ENCODE results near the gene SDK1. TPM values are rescaled to one million over a fixed set of nuclear protein-coding genes. Genes with fewer than 3 reads are reported as not detected.

Gene SDK1
- total RNA-seq, 1 donor from 2014 or later = 225 TPM

DNA sequence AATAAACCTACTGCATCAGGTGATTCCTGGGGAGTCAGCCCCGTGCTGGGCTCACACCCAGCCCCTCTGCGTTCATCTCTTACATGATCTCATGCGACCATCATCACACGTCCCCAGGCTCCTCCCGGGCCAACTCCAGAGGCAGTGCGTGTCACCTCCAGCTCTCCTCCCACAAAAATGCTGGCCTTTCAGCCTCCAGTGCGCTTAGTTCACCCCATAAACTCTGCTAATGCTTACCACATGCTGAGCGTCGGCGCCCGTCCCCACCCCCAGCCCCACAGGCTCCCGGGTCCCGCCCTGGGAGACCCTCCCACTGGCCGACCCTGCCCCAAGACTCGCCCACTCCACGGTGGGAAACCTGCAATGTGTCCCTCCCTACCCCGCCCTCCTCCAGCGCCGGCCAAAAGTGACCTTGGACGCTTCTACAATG lies 816 bp upstream of the SDK1 start:
- H3K27ac Mint-ChIP-seq (ENCODE audit: unreplicated experiment) = peak overlapping the region; percentile 83
- H3K27me3 Mint-ChIP-seq (ENCODE audit: unreplicated experiment) = peaks cover 16% of the 10 kb centered on the region
- peak overlapping the region; percentile 78 for H3K4me3 Mint-ChIP-seq (ENCODE audit: unreplicated experiment)
- DNase-seq = no peak
- TF ChIP-seq, protein P1, sequence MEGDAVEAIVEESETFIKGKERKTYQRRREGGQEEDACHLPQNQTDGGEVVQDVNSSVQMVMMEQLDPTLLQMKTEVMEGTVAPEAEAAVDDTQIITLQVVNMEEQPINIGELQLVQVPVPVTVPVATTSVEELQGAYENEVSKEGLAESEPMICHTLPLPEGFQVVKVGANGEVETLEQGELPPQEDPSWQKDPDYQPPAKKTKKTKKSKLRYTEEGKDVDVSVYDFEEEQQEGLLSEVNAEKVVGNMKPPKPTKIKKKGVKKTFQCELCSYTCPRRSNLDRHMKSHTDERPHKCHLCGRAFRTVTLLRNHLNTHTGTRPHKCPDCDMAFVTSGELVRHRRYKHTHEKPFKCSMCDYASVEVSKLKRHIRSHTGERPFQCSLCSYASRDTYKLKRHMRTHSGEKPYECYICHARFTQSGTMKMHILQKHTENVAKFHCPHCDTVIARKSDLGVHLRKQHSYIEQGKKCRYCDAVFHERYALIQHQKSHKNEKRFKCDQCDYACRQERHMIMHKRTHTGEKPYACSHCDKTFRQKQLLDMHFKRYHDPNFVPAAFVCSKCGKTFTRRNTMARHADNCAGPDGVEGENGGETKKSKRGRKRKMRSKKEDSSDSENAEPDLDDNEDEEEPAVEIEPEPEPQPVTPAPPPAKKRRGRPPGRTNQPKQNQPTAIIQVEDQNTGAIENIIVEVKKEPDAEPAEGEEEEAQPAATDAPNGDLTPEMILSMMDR (IDR thresholded peaks at IDR 0.05; ENCODE audit: partially characterized antibody, unreplicated experiment) = no peak
- H3K9me3 Mint-ChIP-seq (ENCODE audit: unreplicated experiment) = peaks cover 20% of the 10 kb centered on the region
- no peaks in the 10 kb centered on the region for H3K36me3 Mint-ChIP-seq (ENCODE audit: unreplicated experiment)
- H3K4me1 Mint-ChIP-seq (ENCODE audit: low read depth, unreplicated experiment) = peaks cover 19% of the 10 kb centered on the region

DNA sequence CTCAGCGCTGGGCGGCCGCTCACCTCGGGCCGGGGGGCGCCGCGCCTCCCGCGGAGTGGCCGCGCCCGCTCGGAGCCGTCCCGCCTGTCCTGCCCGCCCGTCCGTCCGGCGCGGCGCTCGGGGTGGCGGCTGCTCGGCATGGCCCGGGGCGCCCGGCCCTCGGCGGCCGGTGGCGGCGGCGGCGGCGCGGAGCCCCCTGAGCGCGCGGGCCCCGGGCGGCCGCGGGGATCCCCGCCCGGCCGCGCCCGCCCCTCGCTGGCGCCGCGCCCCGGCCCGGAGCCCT lies 338 bp downstream of the SDK1 start:
- peaks cover 22% of the 10 kb centered on the region for H3K9me3 Mint-ChIP-seq (ENCODE audit: unreplicated experiment)
- no peaks in the 10 kb centered on the region for H3K36me3 Mint-ChIP-seq (ENCODE audit: unreplicated experiment)

DNA sequence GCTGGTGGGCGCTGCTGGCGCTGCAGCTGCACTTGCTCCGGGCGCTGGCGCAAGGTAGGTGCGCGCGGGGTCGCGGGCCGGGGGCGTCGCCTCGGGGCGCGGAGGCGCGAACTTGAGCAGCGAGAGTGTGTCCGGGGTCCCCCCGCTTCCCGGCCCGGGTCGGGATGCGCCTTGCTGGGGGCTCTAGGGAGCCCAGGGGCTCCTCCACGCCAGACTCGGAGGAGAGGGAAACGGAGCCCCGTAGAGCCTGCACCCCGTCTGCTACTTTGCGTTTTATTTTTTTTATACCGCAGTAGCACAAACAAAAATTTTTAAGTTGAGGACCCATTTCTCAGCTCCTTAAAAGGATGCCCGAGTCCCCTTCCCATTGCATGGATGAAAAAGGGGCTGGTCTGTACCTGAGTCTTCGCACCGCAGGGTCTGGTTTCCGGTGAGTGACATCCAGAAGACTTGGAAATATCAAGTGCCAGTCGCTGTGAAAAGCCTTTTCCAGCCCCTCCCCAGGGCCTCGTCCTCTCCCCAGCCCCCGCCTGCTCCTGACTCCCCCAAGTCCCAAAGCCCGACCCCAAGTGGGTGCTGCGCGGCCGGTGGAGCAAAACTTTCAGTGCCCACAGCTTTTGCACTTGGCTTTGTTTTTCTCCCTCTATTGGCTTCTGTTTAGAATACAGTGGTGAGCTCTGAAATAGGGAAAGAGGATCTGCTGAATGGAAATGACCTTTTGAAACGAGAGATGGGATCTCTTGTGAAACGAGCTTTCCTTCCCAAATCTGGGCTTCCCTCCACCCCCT lies 973 bp downstream of the SDK1 start:
- Mint-ChIP-seq H3K4me1 (ENCODE audit: low read depth, unreplicated experiment) (peaks cover 30% of the 10 kb centered on the region), H3K27me3 (ENCODE audit: unreplicated experiment) (peaks cover 16% of the 10 kb centered on the region), H3K27ac (ENCODE audit: unreplicated experiment) (peak overlapping the region; percentile 95), H3K4me3 (ENCODE audit: unreplicated experiment) (peak overlapping the region; percentile 92), H3K36me3 (ENCODE audit: unreplicated experiment) (no peaks in the 10 kb centered on the region), H3K9me3 (ENCODE audit: unreplicated experiment) (peaks cover 22% of the 10 kb centered on the region)
- DNase-seq = peak; percentile 34
- TF ChIP-seq, protein P1 (IDR thresholded peaks at IDR 0.05; ENCODE audit: partially characterized antibody, unreplicated experiment) = no peak

More for the DNA sequence above, 338 bp downstream of the SDK1 start:
- Mint-ChIP-seq H3K27me3 (ENCODE audit: unreplicated experiment) (peaks cover 16% of the 10 kb centered on the region), H3K4me1 (ENCODE audit: low read depth, unreplicated experiment) (peaks cover 26% of the 10 kb centered on the region), H3K27ac (ENCODE audit: unreplicated experiment) (no peak overlapping the region), H3K4me3 (ENCODE audit: unreplicated experiment) (no peak overlapping the region)
- no peak for DNase-seq
- TF ChIP-seq, protein P1 (IDR thresholded peaks at IDR 0.05; ENCODE audit: partially characterized antibody, unreplicated experiment) = no peak

DNA sequence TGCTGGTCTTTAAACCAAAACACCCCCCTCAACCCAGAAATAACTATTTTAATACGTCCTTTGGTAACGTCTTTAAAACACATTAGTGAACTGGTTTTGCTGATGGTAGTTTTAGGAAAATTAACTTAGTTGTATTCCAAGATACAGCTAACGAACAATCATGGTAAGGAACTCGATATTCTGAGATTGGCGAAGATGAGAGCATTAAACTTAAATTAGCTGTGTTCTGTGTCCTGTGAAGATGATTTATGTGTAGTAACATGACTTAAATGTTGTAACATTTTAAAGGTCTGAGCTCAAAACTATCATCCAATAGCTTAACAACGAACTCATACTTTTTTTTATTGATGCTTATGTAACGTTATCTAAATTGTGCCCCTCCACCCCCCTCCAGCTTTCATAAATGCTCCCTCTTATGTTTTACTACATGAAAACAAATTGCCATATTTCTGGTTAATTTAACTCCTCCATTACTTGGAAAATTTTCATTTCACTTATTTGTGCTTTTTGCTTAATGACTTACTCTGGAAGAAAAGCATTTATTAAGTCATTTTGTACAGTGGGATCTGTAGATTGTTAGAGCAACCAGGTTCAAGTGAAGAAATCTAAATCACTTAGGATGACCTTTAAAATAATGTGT lies 1.7 kb downstream of the SDK1 start:
- Mint-ChIP-seq H3K36me3 (ENCODE audit: unreplicated experiment) (no peaks in the 10 kb centered on the region), H3K27me3 (ENCODE audit: unreplicated experiment) (peaks cover 16% of the 10 kb centered on the region), H3K4me1 (ENCODE audit: low read depth, unreplicated experiment) (peaks cover 34% of the 10 kb centered on the region), H3K27ac (ENCODE audit: unreplicated experiment) (peak overlapping the region; percentile 95), H3K9me3 (ENCODE audit: unreplicated experiment) (peaks cover 20% of the 10 kb centered on the region), H3K4me3 (ENCODE audit: unreplicated experiment) (peak overlapping the region; percentile 92)
- no peak for DNase-seq
- TF ChIP-seq, protein P1 (IDR thresholded peaks at IDR 0.05; ENCODE audit: partially characterized antibody, unreplicated experiment) = no peak

DNA sequence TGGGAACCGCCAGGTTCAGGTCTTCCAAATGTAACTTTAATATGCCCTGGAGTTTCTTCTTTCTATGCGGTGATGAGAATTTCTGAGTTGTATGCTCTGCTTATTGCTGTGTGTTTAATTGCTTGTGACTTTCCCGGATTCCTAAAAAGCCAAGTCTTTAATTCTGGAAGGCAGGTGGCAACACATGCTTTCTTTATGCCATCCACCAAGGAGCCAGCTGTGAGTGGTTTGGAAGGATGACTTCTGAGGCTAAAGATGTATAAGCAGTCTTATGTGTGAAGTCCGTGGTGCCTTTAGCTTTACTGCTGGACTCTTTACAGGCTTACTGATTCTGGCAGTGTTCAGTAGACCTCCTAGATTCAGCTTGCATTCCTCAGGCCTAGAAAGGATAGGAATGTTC lies 3.1 kb downstream of the SDK1 start:
- H3K9me3 Mint-ChIP-seq (ENCODE audit: unreplicated experiment) = peaks cover 18% of the 10 kb centered on the region
- no peak for DNase-seq
- H3K4me1 Mint-ChIP-seq (ENCODE audit: low read depth, unreplicated experiment) = peaks cover 42% of the 10 kb centered on the region
- H3K36me3 Mint-ChIP-seq (ENCODE audit: unreplicated experiment) = no peaks in the 10 kb centered on the region
- peaks cover 16% of the 10 kb centered on the region for H3K27me3 Mint-ChIP-seq (ENCODE audit: unreplicated experiment)
- H3K27ac Mint-ChIP-seq (ENCODE audit: unreplicated experiment) = peak overlapping the region; percentile 79
- peak overlapping the region; percentile 92 for H3K4me3 Mint-ChIP-seq (ENCODE audit: unreplicated experiment)
- TF ChIP-seq, protein P1 (IDR thresholded peaks at IDR 0.05; ENCODE audit: partially characterized antibody, unreplicated experiment) = no peak
